ENCODE results near the gene SHLD1.

- no peak for TF ChIP-seq POLR2A (IDR thresholded peaks at IDR 0.05)
- no peak for TF ChIP-seq POLR2AphosphoS5 (IDR thresholded peaks at IDR 0.05)
- no peak for TF ChIP-seq EP300 (IDR thresholded peaks at IDR 0.05)
- no peak for TF ChIP-seq CTCF (IDR thresholded peaks at IDR 0.05)
Measured at GRCh38 chr20:5822569-5822968, 72.4 kb downstream of the SHLD1 start.

Measured in sigmoid colon (tissue), 4 donors.